HG02973 (cell line): ENCODE measurements around the gene ANXA2.
"Not testable (repeated sequence)": the region's sequence is repeated elsewhere in the genome, so short reads cannot be mapped to it uniquely, and the experiment has no call there.

ENCODE experiments used
- ATAC-seq: cut with Tn5 transposase; IDR thresholded peaks from one replicate; pipeline ENCODE4 v1.9.1; 2021; ENCODE audit warnings: moderate library complexity; ENCODE audit not compliant: unreplicated experiment

The ANXA2 gene

DNA sequence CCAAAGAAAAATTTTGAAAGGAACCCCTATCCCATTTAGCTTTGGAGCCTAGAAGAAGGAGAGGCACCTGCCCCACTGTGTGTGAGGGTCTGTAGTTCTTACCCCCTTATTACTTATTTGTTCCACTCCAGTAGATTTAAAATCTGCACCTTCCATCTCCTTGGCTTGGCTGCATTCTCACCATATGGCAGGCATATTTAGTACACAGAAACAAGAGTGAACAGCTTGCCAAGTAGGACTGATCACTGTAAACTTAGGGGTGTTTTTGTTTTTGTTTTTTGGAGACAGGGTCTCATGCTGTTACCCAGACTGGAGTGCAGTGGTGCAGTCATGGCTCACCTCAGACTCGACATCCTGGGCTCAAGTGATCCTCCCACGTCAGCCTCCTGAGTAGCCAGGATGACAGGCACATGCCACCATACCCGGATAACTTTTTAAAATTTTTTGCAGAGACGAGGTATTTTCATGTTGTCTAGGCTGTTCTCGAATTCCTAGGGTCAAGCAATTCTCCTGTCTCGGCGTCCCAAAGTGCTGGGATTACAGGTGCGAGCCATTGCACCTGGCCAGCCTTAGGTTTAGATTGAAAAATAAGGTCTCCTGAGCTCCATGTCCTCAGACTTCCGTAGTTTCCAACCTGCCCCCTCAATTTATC lies 14.1 kb upstream of the ANXA2 start:
- no peak for ATAC-seq

DNA sequence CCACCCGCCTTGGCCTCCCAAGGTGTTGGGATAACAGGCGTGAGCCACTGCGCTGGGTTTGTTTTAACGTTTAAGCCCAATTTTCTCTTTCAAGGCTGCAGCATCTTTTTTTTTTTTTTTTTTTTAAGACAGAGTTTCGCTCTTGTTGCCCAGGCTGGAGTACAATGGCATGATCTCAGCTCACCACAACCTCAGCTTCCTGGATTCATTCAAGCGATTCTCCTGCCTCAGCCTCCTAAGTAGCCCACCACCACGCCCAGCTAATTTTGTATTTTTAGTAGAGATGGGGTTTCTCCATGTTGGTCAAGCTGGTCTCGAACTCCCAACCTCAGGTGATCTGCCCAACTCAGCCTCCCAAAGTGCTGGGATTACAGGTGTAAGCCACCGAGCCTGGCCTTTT lies 12.6 kb upstream of the ANXA2 start:
- ATAC-seq: not testable (repeated sequence)

DNA sequence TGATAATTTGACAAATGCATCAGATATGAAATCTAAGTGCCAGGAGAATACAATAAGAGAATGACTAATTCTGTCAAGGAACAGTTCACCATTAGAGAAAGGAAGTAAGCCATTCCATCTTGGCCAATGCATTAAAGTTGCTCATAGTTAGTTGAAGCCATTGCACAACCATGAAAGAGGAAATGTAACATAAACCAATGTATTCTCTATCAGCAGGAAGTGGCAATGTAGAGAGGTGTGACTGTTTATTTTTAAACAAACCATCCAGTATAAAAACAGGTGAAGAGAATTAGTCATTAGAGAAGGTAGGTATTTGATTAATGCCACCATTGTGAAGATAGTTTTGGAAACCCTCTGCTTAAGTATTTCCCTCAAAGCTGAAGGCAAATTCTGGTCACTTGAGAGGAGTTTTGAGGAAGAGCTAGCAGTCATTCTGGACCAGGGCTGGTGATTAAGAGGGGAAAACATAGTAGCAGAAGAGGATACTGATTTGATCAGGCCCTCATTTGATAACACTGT lies 10.7 kb upstream of the ANXA2 start:
- no peak for ATAC-seq

DNA sequence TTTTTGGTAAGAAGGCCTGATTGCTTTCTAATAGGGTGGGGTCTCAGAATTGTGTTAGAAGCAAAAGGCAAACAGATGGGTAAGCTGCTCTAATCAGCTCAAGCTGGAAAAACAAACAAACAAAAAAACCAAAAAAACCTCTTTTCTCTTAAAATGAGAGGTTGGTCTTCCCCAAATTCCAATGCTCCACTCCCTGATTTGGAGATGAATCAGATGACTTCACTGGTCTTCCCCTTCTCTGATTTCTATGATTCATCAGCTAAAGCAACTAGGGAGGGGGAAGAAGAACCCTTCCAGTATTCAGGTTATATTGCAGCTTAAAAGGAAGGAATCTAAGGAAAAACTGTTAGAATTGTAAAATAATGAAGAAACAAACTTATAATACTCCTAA lies 9.6 kb upstream of the ANXA2 start:
- no peak for ATAC-seq

DNA sequence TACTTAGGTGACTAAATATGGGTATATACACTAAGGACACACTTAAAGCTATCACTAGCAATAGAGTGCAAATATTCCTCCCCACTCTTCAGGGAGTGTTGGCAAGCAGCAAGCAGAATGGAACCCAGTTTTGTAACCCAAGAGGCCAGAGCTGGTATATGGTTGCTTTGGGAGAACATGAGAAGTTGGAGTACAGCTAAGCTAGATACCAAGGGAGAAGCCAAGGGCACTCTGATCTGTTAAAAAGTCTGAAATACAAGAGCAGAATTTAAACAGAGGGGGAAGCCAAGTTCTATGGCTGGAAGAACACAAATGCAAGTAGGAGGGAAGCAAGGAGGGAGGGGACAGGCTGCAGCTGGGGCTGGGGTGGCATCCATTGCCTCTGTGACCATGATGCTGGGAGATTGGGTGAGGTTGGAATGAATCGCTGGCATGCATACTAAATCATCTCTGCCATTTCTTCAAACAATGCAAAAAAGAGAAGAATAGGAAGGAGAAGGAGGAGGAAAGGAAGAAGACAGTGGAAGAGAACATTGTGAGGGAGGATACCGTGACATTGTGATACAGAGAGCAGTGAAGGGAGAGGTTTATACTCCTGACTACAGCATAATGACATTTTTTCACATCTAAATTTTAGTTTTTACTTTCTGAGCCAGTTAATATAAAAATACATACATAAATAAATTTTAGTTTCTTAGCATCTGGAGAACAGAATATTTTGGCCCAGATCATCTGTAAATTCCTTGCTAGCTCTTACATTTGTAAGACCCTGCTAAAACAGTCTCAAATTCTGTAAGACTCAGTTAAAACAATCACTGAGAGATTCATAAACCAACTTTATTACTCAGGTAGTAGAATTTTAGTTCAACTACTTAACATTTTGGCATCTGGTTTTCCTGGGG lies 9.0 kb upstream of the ANXA2 start:
- no peak for ATAC-seq

DNA sequence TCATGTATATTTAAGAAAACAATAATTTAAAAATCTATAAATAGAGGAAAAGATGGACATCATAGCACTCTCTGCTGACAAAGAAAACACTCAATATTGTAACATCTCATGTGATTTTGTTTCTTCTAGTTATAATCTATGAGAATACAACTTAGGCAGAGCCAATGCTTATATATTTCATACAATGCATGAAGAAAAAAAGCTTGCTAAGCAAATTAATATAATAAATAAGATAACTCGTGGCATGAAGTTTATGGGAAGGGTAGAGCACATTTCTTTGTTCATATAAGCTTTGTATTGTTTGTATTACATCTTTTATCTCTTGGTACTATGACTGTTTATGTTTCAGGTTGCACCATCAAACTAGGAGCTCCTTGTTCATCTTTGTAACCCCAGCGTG lies 7.6 kb upstream of the ANXA2 start:
- ATAC-seq: no peak

DNA sequence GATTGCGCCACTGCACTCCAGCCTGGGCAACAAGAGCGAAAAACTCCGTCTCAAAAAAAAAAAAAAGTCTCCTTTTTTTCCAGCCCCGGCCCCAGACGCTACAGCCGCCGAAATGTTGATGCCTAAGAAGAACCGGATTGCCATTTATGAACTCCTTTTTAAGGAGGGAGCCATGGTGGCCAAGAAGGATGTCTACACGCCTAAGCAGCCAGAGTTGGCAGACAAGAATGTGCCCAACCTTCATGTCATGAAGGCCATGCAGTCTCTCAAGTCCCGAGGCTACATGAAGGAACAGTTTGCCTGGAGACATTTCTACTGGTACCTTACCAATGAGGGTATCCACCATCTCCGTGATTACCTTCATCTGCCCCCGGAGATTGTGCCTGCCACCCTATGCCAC lies 6.6 kb upstream of the ANXA2 start:
- not testable (repeated sequence) for ATAC-seq

DNA sequence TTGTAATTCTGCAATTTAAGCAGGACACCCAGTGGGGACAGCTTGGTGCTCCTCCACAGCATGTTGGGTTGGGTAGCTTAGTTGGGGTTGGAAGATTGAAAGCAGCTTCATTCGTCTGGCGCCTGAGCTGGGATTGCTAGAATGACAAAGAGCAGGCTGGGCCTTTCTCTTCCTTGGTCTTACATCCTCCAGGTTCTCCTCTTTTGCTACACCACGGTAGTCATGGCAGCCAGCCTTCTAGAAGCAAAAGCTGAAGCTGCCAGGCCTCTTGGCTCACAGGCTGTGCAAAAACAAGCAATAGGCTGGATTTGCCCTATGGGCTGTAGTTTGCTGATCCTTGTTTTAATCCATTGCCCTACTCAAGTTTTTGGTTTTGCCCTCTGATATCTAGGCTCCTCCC lies 3.2 kb upstream of the ANXA2 start:
- ATAC-seq: no peak

DNA sequence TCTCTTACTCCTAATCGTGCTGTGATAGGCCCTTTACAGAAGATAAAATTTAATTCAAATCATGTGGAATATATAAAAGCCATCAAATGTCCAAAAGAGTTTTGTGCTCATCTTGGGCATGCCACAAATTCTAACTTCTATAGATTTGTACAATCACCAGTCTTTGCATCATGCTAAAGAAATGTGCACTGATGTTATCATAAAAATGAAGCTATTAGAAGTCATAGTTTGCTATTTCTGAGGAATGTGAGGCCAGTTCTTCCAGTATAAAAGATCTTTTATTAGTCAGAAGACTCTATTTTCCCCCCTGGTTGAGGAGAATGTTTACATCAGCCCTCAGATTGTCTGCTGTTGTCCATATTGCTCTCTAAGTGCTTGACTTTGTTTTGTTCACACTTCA lies 2.1 kb upstream of the ANXA2 start:
- no peak for ATAC-seq

DNA sequence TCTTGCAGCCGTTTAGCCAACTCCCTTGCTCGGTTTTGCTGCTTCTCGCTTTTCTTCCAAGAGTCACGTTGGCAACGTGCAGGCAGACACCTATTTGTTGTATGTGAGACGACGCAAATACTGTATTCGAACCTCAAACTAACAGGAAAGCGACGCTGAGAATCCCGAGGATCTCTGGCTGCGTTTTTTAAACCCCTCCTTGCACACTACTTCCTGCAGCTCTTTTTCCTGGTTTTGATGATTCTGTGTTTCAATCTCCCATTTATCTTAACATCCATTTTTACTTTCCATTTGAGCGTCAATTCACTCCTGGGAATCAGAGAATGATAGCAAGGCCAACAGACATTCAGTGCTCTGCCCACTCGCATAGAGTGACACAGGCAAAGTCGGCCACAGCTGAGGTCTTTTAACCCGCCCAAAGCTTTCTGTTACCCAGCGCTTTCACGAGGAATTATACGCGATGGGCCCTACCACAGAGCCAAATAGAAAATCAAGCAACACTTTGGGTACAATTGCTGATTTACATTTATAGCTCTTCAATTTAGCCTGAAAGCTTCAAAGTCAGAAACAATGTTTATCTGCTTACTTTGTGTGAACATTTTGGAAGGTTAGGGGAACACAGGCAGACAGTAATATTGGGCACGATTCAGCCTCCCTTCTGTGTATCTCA lies 1.6 kb upstream of the ANXA2 start:
- ATAC-seq: no peak

DNA sequence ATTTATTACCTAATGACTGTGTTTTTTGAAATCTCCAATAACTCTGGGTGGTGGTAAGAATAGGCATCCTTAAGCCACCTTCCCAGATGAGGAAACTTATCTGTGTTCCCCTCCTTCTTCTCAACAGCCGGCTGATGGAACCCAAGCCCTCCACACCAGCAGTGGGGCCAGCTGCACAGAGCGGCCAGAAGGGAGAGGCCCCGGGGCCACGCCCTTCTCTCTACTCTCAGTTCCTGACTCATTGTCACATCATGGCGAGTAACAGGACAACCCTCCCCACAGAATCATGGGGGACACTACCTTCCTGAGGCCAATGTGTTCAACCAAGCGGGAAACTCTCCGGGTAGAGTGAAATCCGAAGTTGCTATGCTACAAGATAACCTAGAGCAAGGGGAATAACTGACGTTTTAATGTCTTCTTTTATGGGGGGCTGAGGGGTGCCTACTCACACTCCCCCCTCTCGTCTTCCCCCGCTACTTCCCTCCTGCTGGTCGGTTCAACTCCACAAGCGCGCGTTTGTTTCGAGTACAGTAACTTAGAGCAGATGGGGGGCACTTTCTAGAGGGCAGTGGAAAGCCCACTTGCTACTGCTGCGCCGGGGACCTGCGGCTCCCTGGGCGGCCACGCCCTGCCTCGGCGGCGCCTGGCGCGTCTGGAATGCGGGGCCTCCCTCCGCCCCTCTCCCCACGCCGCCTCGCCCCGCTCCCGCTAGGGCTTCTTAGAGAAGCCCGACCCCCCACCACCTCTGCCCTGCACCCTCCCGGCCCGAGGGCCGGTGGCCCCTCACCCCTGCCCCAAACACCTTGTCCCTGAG lies 621 bp downstream of the ANXA2 start:
- peak; percentile 70 for ATAC-seq

DNA sequence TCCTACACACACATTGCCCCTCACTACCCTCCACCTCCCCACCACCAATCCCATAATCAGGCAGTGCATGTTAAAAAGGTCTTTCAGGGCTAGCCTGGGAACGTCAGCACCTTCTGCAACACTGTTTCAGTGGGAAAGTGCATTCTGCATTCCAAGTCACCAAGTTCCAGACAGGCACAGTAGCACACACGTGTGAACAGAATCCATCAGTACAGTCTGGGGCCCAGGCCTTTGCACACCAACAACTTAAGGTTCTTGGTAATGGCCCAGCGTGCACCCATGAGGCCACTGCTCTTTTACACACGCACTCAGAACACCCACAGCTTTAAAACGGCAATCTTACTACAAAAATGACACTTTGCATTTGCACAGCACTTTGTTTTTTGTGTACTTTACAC lies 1.2 kb downstream of the ANXA2 start:
- ATAC-seq: no peak

DNA sequence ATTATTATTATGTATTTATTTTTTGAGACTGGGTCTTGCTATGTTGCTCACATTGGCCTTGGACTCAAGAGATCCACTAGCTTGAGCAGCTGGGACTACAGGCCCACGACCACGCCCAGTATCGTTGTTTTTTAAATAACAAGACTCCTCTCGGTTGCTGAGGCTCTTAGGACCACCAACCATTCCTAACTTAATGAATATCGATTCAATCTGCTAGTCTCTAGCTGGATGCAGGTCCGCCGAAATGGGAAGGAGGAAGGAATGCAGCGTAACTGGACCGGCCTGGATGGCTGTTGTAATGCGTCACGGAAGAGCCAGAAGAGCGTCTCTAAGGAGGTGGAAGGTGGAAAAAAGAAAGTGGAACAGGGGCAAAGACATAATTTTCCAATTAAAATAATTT lies 1.7 kb downstream of the ANXA2 start:
- no peak for ATAC-seq

DNA sequence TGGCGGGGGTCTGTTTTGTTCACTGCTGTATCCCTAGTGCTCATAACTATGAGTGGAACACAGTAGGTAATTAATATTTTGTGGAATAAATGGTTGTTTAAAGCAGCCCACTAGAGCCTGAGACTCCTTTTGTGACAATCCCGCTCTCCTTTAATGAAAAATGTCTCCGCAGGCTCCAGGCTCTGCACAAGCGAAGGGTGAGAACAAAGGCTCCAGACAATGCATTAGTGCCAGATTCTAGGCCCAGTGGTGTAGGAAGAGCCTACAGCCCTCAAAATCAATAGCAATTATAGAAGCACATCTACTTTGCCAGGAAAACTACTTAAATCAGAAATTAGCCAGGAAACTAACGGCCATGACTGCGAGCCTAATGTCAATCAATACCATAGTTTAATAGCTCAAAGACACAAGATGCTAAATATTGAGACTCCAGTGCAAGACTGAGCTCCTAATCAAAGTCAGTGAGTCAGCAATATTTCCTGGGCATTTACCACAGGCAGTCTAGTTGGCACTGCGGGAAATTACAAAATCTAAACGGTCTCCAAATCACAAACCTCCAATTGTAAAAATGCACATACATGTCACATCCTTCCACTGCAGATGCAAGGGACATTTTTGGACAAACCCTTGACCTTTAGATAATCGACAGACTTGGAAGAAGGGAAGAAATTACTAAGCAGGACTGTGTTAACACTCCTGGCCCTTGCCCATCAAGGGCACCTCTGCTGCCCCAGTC lies 2.3 kb downstream of the ANXA2 start:
- ATAC-seq: no peak

DNA sequence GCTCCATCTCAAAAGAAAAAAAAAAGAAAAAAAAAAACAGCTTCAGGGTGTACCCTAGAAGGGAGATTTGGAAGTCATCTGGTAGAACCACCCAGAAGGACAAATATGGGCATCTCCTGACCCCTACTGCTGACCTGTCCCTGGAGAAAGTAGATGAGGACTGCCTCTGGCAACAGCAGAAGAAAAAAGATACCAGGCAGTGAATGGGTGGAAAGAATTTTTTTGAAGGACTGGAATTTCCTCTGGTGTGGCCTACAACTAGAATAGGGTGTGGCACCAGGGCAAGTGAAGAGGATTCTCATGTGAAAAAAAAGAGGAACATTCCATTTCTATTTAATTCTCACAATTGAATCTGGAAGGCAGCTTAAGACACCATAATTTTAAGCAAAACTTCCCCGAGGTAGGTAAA lies 3.1 kb downstream of the ANXA2 start:
- ATAC-seq: no peak

DNA sequence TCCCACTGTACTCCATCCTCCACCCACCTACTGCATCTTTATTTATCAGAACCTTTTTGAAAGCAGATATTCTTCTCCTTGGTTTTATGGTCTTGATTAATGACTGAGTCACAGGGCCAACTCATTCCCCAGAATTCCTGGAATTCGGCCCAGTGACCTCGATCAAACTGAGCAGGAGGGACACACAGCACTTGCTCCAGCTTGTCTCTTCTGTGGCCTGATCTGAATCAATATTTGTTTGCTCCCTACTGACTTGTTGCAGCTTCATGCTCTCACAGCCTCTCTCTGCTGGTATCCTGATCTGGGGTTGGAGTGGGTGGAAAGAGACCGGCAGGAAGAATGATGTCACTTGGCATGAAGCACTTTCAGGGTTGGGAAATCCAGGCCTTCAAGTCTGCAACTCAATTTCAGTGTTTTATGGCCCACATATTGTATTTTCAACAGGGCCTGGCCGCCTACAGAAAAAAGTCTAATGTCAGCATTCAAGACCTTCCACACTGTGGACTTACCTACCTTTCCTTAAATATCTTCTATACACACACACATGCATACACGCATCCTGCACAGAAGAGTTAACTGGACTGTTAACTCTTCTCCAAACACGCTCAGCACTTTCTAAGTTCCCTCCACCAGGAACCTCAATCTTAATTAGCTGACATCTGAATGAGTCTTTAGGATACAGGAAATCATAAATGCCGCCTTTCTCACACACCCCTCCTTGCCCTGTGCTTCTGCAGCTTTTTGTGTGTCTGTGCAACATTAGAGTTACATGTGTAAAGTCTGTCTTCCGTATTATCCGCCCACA lies 4.6 kb downstream of the ANXA2 start:
- ATAC-seq: no peak

DNA sequence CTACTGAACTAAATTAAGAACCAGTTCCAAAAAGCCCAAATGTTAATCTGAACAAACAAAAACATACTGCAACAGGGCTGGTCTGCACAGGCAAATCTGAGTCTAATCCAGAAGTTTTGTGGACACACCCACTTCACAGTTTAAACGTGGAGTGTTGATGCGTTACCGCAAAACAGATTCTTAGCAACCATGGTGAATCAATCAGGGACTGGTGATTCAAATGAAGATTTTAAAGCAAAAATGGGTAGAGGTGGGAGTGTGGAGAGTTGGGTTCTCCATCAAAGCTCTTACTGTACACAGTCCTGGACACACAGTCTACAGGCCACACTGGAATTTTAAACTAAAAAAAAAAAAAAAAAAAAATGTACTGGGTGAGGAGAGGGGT lies 5.2 kb downstream of the ANXA2 start:
- ATAC-seq: no peak

DNA sequence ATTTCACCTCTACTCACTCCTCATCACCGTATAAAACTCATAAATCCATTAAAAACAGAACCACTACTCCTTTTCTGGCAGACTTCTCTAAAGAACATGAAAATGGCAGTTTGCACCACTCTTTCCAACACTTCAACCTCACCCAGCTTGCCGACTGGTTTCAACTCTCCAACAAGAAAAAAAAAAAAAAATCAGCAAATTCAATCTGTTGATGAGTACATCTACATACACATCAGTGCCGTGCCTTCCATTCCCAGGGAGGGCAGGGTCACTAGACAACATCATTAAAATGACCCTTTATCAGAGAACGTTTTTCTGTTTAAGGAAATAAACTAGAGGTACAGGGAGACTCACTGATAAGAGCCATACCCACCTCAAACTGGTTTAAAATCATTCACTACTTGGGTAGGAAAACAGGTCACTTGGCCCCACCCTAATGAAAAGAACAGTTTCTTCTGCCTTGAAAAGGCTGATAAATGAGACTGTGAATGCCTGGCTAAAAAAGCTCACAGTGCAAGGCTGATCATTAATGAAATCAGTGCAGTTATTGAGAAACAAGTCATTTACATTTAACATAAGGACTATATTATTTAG lies 6.0 kb downstream of the ANXA2 start:
- ATAC-seq: no peak

DNA sequence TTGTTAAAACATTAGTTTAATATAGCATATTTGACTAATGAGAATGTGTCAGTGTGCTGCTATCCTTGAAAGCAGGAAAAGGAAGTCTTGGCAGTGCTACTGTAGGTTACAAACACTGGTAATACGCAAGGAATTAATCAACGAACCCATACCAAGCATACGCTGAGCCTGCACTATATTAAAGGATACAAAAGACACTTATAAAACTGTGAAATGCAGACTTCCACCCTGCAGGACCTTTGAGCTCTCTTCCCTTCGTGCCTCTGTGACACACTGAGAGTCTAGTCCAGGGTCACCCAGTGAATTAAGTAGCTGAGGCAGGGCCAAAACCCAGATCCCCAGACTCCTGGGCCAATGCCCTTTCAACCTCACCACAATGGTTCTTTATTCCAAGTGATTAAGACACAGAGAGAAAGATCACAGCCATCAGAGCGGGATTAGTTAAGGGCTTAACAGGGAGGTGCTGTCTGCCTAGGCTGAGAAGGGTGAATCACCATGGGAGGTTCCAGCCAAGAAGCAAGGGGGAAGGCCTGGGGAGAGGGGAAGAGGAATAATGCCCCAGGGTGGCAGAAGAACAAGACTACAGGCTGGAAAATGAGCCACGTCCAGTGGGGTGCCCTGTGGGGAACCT lies 6.8 kb downstream of the ANXA2 start:
- no peak for ATAC-seq
